HG03066 (cell line): ENCODE data around the gene ZNF253.
"Not testable (repeated sequence)": the region's sequence is repeated elsewhere in the genome, so short reads cannot be mapped to it uniquely, and the experiment has no call there.

Source experiments
- ATAC-seq: cut with Tn5 transposase; IDR thresholded peaks from one replicate; pipeline ENCODE4 v1.9.1; 2021; ENCODE audit warnings: low read depth; ENCODE audit not compliant: unreplicated experiment

Gene ZNF253

DNA sequence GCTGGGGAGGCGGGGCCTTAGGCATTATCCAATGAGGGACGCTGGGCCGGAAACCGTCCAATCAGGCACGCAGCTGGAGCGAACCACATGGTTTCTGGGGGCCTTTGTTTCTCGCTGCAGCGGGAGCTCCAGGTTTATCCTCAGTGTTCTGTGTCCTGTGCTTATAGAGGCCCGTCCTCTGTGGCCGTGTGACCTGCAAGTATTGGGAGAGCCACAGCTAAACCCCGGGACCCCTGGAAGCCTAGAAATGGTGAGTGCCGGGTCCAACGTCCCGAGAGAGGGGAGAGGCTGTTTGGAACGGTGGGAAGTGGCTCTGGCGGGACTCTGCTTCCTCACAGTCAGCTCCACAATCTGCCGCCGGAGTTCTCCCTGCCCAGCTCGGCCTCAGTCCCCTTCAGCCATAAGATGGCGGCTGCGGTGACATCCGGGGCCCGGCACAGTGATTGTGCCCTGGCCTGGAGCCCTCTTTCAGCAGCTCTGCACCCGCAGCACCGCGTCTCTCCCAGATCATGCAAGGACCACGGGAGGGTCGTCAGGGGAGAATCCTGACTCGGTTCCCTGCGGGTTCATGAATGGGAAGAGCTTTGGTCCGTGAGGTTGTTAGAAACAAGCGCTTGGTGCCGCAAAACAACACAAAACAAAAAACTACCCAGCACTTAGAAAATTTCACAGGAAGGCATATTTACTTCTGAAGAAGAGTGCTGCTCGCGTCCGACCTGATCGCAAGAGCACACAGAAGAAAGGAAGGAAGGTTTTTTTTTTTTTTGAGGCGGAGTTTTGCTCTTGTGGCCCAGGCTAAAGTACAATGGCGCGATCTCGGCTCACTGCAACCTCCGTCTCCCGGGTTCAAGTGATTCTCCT is at the start of gene ZNF253:
Gene ZNF253 (plus strand): TSS at position 133 of the 861 bp plus-strand sequence. CDS start 115 bp downstream, at position 248.
- ATAC-seq: peak; percentile 93

DNA sequence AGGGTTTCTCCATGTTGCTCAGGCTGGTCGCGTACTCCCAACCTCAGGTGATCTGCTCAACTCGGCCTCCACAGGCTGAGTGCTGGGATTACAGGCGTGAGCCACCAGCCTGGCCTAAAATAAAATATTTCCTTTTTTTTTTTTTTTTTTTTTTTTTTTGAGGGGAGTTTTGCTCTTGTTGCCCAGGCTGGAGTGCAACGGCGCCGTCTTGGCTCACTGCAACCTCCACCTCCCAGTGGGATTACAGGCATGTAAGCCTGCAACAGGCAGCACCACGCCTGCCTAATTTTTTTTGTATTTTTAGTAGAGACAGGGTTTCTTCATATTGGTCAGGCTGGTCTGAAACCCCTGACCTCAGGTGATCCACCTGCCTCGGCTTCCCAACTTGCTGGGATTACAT is 49.0 kb upstream of the ZNF253 start:
- ATAC-seq: no peak

DNA sequence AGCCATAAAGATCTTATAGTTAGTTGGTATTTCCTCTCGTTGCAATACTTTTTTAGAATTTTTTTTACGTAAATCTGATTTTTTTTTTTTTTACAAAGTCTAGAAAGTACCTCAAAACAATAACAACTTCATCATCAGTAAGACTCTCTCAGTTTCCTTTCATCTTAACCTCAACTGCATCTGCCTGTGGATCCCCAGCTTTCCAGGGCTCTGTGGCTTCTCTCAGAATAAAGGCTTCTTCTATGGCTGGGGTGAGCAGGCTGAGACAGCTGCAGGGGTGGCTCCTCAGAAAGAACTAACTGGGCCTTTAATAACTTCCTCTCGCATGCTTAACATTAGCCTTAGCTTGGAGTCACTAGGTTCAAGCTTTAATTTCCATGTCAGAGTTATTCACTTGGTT is 48.3 kb upstream of the ZNF253 start:
- ATAC-seq: no peak

DNA sequence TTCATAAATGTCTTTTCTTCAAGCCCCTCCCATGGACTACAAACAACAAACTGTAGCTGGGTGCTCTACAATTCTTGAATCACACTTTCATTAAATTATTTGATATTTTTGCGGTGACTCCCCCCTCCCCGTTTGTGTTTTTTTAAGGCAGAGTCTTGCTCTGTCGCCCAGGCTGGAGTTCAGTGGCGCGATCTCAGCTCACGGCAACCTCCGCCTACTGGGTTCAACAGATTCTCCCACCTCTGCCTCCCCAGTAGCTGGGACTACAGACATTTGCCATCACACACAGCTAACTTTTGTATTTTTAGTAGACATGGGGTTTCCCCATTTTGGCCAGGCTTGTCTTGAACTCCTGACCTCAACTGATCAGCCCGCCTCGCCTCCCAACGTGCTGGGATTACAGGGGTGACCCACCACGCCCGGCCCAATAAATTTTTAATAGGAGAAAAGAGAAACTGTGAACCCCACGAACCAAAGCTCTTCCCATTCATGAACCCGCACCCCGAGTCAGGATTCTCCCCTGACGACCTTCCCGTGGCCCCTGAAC is 44.8 kb upstream of the ZNF253 start:
- ATAC-seq: no peak

DNA sequence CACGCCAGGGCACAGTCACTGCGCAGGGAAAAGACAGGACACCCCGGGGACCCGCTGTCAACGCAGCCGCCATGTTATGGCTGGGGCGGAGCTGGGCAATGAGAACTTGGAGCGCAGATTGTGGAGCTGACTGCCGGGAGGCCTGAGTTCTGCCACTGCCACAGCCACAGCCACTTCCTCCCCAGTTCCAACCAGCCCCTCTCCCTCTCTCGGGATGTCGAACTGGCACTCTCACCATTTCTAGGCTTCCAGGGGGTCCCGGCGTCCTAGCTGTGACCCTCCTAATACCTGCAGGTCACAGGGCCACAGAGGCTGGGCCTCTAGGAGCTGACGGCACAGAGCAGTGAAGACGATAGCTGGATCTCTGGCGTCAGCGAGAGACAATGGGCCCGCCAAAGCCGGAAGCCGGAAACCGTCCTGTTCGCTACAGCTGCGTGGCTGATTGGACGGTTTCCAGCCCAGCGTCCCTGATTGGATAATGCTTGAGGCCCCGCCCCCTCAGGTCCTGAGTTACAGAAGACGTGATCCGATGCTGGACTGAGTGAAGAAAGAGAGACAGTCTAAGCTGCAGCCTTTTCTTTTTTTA is 44.2 kb upstream of the ZNF253 start, which contains the start of gene ZNF506:
Gene ZNF506 (minus strand): TSS at position 385 of the 586 bp plus-strand sequence. CDS start 147 bp downstream, at position 238.
- peak; percentile 72 for ATAC-seq

DNA sequence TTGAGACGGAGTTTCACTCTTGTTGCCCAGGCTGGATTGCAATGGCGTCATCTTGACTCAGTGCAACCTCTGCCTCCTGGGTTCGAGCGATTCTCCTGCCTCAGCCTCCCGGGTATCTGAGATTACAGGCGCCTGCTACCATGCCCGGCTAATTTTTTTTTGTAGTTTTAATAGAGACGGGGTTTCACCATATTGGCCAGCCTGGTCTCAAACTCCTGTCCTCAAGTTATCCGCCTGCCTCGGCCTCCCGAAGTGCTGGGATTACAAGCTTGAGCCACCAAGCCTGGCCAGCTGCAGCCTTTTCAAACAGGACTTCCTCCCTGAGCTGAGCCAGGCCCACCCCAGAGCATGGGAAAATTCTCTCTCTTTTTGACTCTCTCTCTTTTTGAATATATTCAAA is 43.7 kb upstream of the ZNF253 start:
- not testable (repeated sequence) for ATAC-seq

DNA sequence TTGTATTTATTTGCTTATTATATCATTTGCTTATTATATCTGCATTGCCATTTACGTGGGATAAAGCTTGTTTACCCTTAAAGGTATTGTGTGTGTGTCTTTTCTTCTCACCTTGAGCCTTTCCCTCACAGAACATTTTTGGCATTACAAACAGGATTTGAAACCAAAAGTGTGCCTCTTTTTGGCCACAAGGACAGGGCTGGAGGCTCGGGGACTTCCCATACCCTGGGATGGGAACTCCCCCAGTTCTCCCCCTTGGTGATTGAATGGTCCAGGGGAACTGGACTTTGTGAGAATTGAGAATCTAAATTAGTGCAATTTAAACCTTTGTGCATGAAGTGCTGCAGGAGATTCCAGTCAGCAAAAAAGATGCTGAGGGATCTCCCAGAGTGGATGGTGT is 41.8 kb upstream of the ZNF253 start:
- no peak for ATAC-seq

DNA sequence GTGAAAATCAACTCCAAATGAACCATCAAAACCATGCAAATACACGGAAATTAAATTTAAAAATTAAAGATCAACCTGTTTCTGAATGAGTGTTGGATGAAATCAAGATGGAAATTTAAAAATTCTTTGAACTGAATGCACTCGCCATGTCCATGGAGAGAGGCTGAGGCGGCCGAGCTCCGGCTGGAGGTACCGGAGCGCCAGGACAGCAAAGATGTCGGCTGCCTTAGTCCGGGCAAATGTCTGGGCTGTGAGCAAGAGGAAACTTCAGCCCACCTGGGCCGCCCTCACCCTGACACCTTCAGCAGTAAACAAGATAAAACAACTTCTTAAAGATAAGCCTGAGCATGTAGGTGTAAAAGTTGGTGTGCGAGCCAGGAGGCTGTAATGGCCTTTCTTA is 38.8 kb upstream of the ZNF253 start:
- ATAC-seq: no peak

DNA sequence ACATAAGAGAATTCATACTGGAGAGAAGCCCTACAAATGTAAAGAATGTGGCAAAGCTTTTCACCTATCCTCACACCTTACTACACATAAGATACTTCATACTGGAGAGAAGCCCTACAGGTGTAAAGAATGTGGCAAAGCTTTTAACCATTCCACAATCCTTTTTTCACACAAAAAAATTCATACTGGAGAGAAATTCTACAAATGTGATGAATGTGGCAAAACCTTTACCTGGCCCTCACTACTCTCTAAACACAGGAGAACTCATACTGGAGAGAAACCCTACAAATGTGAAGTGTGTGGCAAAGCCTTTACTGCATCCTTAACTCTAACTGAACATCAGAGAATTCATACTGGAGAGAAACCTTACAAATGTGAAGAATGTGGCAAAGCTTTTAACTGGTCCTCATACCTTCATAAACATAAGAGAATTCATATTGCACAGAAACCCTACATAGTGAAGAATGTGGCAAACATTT is 30.1 kb upstream of the ZNF253 start:
- ATAC-seq: no peak

DNA sequence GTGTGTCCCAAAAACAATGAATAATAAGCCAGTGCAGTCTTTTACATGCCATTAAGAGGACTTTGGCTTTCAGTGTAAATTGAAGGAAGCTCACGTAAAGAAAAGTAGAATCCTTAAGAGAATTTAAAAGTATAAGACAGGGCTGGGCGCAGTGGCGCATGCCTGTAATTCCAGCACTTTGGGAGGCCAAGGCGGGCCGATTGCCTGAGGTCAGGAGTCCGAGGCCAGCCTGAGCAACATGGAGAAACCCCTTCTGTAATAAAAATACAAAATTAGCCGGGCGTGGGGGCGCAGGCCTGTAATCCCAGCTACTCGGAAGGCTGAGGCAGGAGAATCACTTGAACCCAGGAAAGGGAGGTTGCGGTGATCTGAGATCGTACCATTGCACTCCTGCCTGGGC is 17.9 kb upstream of the ZNF253 start:
- no peak for ATAC-seq

DNA sequence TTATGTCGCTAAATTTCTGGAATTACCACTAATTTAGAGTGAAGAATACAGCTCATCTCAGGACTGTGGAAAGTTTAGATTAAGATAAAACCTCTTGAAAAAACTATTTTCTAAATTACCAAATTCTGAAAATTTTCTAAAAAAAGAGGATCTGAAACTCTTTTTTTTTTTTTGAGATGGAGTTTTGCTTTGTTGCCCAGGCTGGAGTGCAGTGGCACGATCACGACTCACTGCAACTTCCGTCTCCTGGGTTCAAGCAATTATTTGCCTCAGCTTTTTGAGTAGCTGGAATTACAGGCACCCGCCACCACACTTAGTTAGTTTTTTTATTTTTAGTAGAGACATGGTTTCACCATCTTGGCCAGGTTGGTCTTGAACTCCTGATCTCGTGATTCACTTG is 16.6 kb upstream of the ZNF253 start:
- no peak for ATAC-seq

DNA sequence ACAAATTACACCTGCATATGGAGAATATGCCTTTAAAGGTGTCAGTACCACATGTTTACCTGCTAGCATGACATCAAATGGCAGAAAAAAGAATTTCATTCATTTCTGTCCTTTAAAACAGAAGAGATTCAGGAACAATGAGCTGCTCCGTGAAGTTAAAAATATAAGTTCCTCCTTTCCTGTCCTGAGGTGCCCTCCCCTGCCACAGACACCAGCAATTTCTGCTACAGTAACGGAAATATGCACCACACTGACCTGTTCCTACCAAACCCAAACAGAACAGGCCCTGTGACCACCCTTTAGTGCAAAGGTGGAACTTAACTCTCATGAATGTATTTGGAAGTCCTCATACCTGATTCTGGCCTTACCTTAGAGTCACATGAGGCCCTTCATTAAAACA is 13.9 kb upstream of the ZNF253 start:
- ATAC-seq: not testable (repeated sequence)

DNA sequence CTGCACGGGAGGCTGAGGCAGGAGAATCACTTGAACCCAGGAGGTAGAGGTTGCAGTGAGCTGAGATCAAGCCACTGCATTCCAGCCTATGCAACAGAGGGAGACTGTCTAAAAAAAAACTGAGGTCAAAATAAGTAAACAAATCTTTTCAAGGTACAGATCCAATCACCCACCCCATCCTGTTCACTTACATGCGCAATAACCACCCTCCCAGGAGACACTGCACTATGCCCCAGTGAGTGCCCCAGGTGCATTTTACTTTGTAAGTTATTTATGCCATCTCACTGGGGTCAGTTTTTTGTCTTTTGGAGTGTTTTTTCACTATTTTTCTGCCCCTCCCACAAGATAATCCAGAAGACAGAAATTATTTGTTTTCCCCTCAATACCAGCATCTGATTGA is 6.9 kb upstream of the ZNF253 start:
- no peak for ATAC-seq

DNA sequence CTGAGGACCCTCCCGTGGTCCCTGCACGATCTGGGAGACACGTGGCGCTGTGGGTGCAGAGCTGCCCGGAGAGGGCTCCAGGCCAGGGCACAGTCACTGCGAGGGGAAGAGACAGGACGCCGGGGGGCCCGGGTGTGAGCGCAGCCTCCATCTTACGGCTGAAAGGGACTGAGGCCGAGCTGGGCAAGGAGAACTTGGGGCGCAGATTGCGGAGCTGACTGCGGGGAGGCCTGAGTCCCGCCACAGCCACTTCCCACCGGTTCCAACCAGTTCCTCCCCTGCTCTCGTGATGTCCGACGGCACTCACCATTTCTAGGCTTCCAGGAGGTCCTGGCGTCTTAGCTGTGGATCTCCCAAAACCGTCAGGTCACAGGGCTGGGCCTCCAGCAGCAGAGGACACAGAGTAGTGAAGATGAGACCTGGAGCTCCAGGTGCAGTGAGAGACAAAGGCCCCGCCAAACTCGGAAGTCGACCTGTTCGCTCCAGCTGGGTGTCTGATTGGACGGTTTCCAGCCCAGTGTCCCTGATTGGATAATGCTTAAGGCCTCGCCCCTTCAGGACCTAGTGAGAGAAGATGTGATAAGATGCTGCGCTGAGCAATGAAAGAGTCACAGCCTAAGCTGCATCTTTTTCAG is 4.8 kb upstream of the ZNF253 start:
- no peak for ATAC-seq

DNA sequence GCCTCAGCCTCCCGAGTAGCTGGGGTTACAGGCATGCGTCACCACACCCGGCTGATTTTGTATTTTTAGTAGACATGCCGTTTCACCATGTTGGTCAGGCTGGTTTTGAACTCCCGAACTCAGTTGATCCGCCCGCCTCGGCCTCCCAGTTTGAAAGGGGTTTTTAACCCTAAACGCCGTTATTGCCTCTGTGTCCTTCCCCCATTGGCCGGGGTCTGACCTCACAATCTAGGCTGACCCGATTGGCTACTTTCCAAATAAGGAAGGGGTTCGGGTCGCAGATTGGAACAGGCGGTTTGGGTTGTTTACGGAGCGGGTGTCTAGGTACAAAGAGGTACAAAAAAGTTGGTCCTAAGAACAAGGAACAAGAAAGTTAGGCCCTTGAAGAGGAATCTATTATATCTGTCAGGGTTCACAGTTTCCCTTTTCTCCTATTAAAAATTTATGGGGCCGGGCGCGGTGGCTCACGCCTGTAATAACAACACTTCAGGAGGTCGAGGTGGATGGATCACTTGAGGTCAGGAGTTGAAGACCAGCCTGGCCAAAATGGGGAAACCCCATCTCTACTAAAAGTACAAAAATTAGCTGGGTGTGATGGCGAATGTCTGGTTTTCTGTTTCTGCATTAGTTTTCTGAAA is 1.0 kb downstream of the ZNF253 start:
- ATAC-seq: no peak

DNA sequence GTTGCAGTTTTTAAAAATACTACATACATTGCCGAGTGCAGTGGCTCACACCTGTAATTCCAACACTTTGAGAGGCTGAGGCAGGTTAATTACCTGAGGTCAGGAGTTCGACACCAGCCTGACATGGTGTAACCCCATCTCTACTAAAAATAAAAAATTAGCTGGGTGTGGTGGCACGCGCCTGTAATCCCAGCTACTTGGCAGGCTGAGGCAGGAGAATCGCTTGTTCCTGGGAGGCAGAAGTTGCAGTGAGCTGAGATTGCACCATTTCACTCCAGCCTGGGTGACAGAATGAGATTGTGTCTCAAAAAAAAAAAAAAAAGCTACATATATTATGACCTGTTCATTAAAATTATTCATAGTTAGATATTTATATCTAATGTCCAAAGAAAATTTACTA is 4.4 kb downstream of the ZNF253 start:
- not testable (repeated sequence) for ATAC-seq

DNA sequence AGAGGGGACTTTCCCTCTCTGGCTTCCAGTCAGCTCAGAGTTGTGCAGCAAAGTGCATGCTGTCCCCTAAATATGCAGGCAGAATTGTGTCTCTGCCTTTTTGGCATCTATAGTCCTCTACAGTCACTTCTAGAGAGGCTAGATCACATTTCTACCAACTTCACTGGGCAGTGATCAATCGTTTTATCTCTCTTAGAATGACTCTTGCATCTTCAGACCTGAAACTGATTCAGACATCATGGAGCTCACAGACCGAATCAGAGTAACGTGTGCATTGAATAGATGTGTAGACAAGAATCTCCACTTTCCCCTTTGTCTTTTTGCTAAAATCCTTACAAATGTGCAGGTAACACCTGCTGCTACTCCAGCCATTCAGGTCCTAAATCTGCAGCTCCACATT is 6.2 kb downstream of the ZNF253 start:
- no peak for ATAC-seq

DNA sequence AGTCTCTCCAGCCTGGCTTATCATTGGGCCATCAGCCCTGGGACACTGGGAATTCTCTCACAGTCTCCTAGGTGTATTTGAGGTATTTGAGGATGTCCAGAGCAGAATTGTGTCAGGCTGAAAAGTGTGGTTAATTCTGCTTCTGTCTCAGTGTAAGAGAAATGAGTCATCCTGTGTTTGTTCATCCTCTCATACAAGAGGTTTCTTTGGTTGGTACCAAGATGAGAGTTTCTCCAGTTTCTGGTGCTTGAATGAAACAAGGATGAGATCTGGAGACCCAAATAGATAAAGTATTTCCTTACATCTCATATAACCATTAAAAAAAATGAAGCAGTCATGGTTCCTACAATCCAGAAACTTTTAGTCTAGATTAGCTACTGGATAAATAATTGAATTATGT is 7.7 kb downstream of the ZNF253 start:
- no peak for ATAC-seq

DNA sequence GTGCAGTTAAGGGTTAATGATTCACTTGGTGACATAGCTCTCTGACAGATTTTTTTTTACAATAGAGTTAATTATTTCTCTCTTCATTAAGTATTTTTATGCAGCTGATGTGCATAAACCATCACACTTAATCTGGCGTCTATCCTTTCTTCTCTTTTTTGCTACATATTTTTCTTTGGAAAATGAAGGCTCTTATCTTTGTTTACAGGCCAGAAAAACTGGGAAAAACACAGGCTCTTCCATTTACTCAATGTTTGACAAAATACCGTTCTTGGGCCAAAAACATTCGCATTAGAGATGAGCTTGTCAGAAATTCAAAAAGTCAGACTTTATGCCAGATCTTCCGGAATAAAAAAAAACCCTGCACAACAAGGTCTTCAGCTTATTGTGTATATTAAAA is 12.0 kb downstream of the ZNF253 start:
- no peak for ATAC-seq

DNA sequence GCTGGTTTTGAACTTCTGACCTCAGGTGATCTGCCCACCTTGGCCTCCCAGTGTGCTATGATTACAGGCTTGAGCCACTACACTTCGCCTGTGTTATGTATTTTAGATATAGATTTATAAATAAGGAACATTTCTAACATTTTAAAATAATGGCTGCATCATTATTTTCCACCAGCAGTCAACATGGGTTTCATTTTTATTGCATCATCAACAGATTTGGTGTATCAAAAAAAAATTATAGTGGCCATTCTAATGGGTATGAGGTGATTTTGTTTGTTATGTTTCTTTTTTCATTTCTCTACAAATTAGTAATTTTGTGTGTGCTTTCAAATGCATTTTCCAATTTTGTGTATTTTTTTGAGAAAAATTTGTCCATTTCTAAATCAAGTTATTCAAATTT is 18.9 kb downstream of the ZNF253 start:
- no peak for ATAC-seq
